ENCODE data around the gene FOXS1. TPM values are rescaled to one million over a fixed set of nuclear protein-coding genes. Genes with fewer than 3 reads are reported as not detected.
A peak's percentile ranks its signal among the peaks of the same experiment; 100 is the strongest.

FOXS1 gene
- total RNA-seq, 6 experiments from 2014 or later, result 0.15 to 0.31 TPM; not detected in 4

GRCh38 chr20:31857861-31858759, 12.7 kb upstream of the FOXS1 start:
- peak in 1 of 3 donors; percentile 33 for DNase-seq
- peaks cover 0 to 10% (median 0%) of the 10 kb centered on the region in 4 donors for H3K4me1 ChIP-seq
- intact Hi-C loops (cut with DNase I), result loop anchor here in 1 of 2 donors (10.0 kb wide), 1 partner anchor 167 kb away; no protein-coding TSS in a partner anchor
- no peaks in the 10 kb centered on the region for H3K9me3 ChIP-seq
- H3K36me3 ChIP-seq, result no peaks in the 10 kb centered on the region
- ATAC-seq, result no peak
- TF ChIP-seq POLR2A (IDR thresholded peaks at IDR 0.05) (no peak), CTCF (IDR thresholded peaks at IDR 0.05) (no peak)
- 60% methylated on average over 12 of the region's 15 CpGs for WGBS (ENCODE audit: insufficient coverage, low coverage, low lambda C conversion rate, missing lambda C conversion rate)
- no peak overlapping the region for H3K27ac ChIP-seq
- peaks cover 0 to 9% of the 10 kb centered on the region in 2 donors for H3K27me3 ChIP-seq
- H3K4me3 ChIP-seq, result no peak overlapping the region

GRCh38 chr20:31856516-31856915, 11.1 kb upstream of the FOXS1 start:
- intact Hi-C loops (cut with DNase I), result loop anchor here in 1 of 2 donors (10.0 kb wide), 1 partner anchor 168 kb away; no protein-coding TSS in a partner anchor
- Histone ChIP-seq H3K36me3 (no peaks in the 10 kb centered on the region), H3K27ac (no peak overlapping the region), H3K4me3 (no peak overlapping the region), H3K4me1 (peaks cover 0 to 6% (median 0%) of the 10 kb centered on the region in 4 donors), H3K27me3 (peaks cover 0 to 9% of the 10 kb centered on the region in 2 donors), H3K9me3 (no peaks in the 10 kb centered on the region)
- WGBS (ENCODE audit: insufficient coverage, low coverage, low lambda C conversion rate, missing lambda C conversion rate), result 55% methylated on average over 3 of the region's 3 CpGs
- ATAC-seq (no peak), DNase-seq (peak in 1 of 3 donors; percentile 23)
- no peak for TF ChIP-seq POLR2A (IDR thresholded peaks at IDR 0.05)
- no peak for TF ChIP-seq CTCF (IDR thresholded peaks at IDR 0.05)

- intact Hi-C loops (cut with DNase I), result loop anchor here (5.0 to 10.0 kb wide), 2 partner anchors 99 to 171 kb away; partner anchors contain the start of gene PDRG1 (in 2 of the 2)
- no peaks in the 10 kb centered on the region for H3K36me3 ChIP-seq
- peak in 2 of 3 donors; percentile 4 to 5 for DNase-seq
- no peaks in the 10 kb centered on the region for H3K9me3 ChIP-seq
- H3K4me3 ChIP-seq, result no peak overlapping the region
- TF ChIP-seq CTCF (IDR thresholded peaks at IDR 0.05), result no peak
- TF ChIP-seq POLR2A (IDR thresholded peaks at IDR 0.05), result no peak
- no peaks in the 10 kb centered on the region for H3K4me1 ChIP-seq
- 40% methylated on average over 5 of the region's 7 CpGs for WGBS (ENCODE audit: insufficient coverage, low coverage, low lambda C conversion rate, missing lambda C conversion rate)
- no peaks in the 10 kb centered on the region for H3K27me3 ChIP-seq
- ATAC-seq, result no peak
- no peak overlapping the region for H3K27ac ChIP-seq
Observed at GRCh38 chr20:31853481-31853880, 8.1 kb upstream of the FOXS1 start.

DNA sequence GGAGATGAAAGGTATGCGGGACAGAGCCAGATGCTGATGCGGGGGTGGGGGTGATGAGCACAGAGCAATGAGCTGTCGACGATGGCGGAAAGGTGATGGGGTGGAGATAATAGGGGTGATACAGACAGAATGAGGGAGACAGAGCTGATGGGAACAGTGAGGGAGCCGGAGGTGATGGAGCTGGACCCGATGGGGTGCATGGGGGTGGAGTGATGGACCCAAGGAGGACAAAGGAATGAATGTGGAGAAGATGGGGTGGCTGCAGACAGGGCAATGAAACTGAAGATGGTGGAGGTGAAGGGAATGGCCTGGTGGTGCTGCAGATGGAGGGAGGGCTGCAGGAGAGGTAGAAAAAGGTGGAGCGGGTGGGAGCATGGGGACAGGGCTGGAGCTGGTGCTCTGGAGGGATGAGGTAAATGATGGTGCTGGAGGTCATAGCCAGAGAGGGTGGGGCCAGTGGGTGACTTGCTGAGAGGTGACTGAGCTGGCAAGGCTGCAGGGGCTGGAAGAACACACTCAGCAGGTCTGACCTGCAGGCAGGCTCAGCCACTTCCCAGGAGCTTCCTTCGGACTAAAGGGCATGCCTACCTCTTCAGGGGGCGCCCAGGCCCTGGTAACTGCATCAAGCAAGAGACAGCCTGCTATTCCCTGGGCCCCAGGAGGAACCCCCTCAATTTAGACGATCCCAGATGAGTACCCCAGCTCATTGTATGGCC, 6.0 kb upstream of the FOXS1 start:
- no peak overlapping the region for H3K27ac ChIP-seq
- H3K9me3 ChIP-seq, result no peaks in the 10 kb centered on the region
- WGBS (ENCODE audit: insufficient coverage, low coverage, low lambda C conversion rate, missing lambda C conversion rate), result 36% methylated on average over 9 of the region's 11 CpGs
- ATAC-seq (no peak), DNase-seq (no peak)
- no peak overlapping the region for H3K4me3 ChIP-seq
- TF ChIP-seq POLR2A (IDR thresholded peaks at IDR 0.05) (no peak), CTCF (IDR thresholded peaks at IDR 0.05) (no peak)
- no peaks in the 10 kb centered on the region for H3K4me1 ChIP-seq
- H3K36me3 ChIP-seq, result no peaks in the 10 kb centered on the region
- intact Hi-C loops (cut with DNase I), result loop anchor here (5.0 to 10.0 kb wide), 2 partner anchors 101 to 173 kb away; partner anchors contain the start of gene PDRG1 (in 2 of the 2)
- no peaks in the 10 kb centered on the region for H3K27me3 ChIP-seq

Data from right lobe of liver (tissue), 6 donors.